HL-60 (cell line): ENCODE measurements around the gene CHRNB2.

ENCODE experiments used
- DNase-seq, 2 experiments: peaks; one replicate each; pipeline ENCODE4 v3.0.0-alpha.2; 2010 to 2020; ENCODE audit warnings: low read depth in 1 of 2, low spot score in 1 of 2
- H3K27ac ChIP-seq: fragments of 250-450 bp; sonication (Bioruptor Pico); replicated peaks from 2 replicates; pipeline ENCODE4 v1.5.1; 2020; ENCODE audit warnings: mild to moderate bottlenecking, moderate library complexity
- H3K27me3 ChIP-seq: fragments of 250-450 bp; sonication (Bioruptor Pico); 2 replicates; pipeline ENCODE4 v1.5.1; 2021; ENCODE audit warnings: mild to moderate bottlenecking, moderate library complexity; ENCODE audit not compliant: insufficient read depth, poor library complexity, severe bottlenecking
- H3K4me3 ChIP-seq: replicated peaks from 2 replicates; pipeline ENCODE4 v1.5.1; 2011; ENCODE audit warnings: mild to moderate bottlenecking, control low read depth, low read length; ENCODE audit not compliant: insufficient read depth
- GABPA ChIP-seq: IDR thresholded peaks from 2 replicates; pipeline ENCODE4 v1.6.1; 2012; ENCODE audit warnings: low read depth
- POLR2AphosphoS5 ChIP-seq: IDR thresholded peaks from 2 replicates; pipeline ENCODE4 v1.6.1; 2012; ENCODE audit warnings: low read depth
- SPI1 ChIP-seq: IDR thresholded peaks from 2 replicates; pipeline ENCODE4 v1.6.1; 2012; ENCODE audit warnings: low read depth, mild to moderate bottlenecking, borderline replicate concordance
- TF ChIP-seq, protein P1 (sequence below): IDR thresholded peaks from 2 replicates; pipeline ENCODE4 v1.6.1; 2012; ENCODE audit warnings: low read depth; ENCODE audit not compliant: insufficient replicate concordance
- TF ChIP-seq, protein P2 (sequence below): IDR thresholded peaks from one replicate; pipeline ENCODE4 v1.5.1; 2011; ENCODE audit warnings: low read length, control low read depth, inconsistent platforms; ENCODE audit not compliant: insufficient read depth

Gene CHRNB2

DNA sequence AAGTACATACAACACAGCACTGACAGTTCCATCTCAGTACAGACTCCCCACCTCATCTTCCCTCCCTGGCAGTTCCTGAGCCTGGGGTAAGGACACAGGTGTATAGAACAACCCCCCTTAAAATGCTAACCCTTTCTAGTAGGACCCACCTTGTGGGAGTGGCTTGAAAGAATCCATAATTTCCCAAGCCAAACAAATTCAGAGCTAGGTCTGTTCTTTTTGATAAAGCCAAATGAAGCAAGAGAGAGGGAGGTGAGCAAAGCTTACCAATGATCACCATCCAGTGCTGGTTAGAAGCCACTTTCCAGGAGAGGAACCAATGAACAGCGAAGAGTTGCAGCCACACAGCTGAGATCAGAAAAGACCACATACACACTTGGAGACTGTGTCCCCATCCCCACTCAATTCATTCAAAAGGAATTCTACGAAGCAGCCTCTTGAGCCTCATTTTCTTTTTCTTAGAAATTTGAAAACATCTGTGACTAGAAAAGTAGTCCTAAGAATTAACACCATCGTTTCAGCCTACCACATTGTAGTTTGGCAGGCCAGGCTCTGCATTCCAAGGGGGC is 18.3 kb upstream of the CHRNB2 start:
- H3K4me3 ChIP-seq: no peak overlapping the region
- H3K27me3 ChIP-seq: no peaks in the 10 kb centered on the region
- no peak for TF ChIP-seq SPI1
- TF ChIP-seq, protein P1, sequence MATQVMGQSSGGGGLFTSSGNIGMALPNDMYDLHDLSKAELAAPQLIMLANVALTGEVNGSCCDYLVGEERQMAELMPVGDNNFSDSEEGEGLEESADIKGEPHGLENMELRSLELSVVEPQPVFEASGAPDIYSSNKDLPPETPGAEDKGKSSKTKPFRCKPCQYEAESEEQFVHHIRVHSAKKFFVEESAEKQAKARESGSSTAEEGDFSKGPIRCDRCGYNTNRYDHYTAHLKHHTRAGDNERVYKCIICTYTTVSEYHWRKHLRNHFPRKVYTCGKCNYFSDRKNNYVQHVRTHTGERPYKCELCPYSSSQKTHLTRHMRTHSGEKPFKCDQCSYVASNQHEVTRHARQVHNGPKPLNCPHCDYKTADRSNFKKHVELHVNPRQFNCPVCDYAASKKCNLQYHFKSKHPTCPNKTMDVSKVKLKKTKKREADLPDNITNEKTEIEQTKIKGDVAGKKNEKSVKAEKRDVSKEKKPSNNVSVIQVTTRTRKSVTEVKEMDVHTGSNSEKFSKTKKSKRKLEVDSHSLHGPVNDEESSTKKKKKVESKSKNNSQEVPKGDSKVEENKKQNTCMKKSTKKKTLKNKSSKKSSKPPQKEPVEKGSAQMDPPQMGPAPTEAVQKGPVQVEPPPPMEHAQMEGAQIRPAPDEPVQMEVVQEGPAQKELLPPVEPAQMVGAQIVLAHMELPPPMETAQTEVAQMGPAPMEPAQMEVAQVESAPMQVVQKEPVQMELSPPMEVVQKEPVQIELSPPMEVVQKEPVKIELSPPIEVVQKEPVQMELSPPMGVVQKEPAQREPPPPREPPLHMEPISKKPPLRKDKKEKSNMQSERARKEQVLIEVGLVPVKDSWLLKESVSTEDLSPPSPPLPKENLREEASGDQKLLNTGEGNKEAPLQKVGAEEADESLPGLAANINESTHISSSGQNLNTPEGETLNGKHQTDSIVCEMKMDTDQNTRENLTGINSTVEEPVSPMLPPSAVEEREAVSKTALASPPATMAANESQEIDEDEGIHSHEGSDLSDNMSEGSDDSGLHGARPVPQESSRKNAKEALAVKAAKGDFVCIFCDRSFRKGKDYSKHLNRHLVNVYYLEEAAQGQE: no peak
- TF ChIP-seq GABPA: no peak
- H3K27ac ChIP-seq: no peak overlapping the region
- DNase-seq: no peak

DNA sequence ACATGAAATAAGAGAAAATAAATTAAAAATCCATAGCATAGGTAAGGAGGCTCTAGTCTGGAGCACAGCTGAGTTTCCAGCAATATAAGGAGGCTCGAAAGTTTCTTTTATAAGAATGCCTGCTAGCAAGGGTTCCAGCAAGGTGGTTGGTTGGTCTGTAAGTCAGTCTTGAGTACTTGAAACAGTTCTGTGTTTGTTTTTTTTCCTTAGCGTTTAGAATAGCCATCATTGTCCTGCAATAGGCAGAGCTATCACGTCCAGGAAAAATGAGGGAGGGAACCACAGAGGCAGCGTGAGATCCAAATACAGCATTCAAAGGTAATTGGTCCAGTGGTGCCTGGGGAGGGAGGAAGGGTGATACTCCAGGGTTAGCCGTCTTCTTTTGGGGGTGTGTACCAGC is 17.5 kb upstream of the CHRNB2 start:
- Histone ChIP-seq H3K27me3 (no peaks in the 10 kb centered on the region), H3K27ac (no peak overlapping the region), H3K4me3 (no peak overlapping the region)
- TF ChIP-seq SPI1: no peak
- TF ChIP-seq, protein P2, sequence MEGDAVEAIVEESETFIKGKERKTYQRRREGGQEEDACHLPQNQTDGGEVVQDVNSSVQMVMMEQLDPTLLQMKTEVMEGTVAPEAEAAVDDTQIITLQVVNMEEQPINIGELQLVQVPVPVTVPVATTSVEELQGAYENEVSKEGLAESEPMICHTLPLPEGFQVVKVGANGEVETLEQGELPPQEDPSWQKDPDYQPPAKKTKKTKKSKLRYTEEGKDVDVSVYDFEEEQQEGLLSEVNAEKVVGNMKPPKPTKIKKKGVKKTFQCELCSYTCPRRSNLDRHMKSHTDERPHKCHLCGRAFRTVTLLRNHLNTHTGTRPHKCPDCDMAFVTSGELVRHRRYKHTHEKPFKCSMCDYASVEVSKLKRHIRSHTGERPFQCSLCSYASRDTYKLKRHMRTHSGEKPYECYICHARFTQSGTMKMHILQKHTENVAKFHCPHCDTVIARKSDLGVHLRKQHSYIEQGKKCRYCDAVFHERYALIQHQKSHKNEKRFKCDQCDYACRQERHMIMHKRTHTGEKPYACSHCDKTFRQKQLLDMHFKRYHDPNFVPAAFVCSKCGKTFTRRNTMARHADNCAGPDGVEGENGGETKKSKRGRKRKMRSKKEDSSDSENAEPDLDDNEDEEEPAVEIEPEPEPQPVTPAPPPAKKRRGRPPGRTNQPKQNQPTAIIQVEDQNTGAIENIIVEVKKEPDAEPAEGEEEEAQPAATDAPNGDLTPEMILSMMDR: no peak
- no peak for DNase-seq

DNA sequence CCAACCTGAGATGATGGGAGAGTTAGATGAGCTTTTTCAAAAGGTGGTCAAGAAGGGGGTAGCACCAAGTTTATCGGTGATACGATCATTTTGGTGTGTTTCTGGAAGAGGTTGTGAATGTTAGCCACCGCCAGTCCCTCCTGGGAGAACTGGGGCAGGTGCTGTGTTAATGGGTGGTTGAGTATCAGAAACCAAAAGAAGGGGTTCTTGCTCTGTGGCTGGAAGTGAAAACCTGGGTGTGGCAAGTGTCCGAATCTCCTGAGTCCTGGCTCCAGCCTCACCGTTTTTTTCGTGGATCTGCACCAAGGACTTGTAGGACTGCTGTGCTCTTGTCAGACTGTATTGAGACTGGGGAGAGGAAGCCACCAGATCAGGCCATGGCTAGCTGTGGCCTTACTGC is 16.9 kb upstream of the CHRNB2 start:
- Histone ChIP-seq H3K27me3 (no peaks in the 10 kb centered on the region), H3K27ac (no peak overlapping the region), H3K4me3 (no peak overlapping the region)
- DNase-seq: no peak
- no peak for TF ChIP-seq POLR2AphosphoS5
- TF ChIP-seq, protein P2: no peak
- no peak for TF ChIP-seq SPI1
- TF ChIP-seq, protein P1: no peak

DNA sequence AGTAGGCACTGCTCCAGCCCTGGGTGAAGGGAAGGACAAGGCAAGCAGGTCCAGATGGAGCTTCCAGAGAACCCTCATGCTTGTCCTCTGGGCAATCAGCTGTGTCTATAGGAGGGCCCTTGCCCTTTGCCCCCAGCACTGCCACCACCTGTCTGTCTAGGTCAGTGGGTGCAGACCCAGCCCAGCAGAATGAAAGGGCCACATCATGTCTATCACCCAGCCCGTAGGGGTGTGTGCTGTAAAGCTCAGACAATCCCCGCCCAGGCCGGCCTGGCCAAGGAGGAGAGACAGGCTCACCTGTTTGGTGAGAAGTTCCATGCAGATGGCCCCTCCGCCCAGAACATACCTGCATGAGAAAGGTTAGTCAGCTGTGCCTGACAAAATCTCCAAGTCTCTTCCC is 16.1 kb upstream of the CHRNB2 start:
- TF ChIP-seq POLR2AphosphoS5: no peak
- TF ChIP-seq, protein P1: no peak
- TF ChIP-seq SPI1: no peak
- TF ChIP-seq, protein P2: no peak
- Histone ChIP-seq H3K4me3 (no peak overlapping the region), H3K27me3 (no peaks in the 10 kb centered on the region), H3K27ac (no peak overlapping the region)
- DNase-seq: no peak
